Measurements from ENCODE around the gene CPA1. TPM values are rescaled to one million over a fixed set of nuclear protein-coding genes. Genes with fewer than 3 reads are reported as not detected.
A peak's percentile ranks its signal among the peaks of the same experiment; 100 is the strongest.

The CPA1 gene
- total and polyA plus RNA-seq, 2 of the 4 experiments (the other 2 are of a cell fraction) = not detected

GRCh38 chr7:130433301-130433700, 53.0 kb downstream of the CPA1 start:
- Histone ChIP-seq H3K79me1 (ENCODE audit: low read depth in 1 of 2, low read length in 2 of 2) (peaks cover 9 to 53% of the 10 kb centered on the region in 2 experiments), H3K4me2 (ENCODE audit: low read depth, low read length) (no peak overlapping the region), H2AK5ac (ENCODE audit: low read depth, low read length) (no peak overlapping the region), H2BK15ac (ENCODE audit: low read depth, low read length) (no peak overlapping the region), H4K5ac (ENCODE audit: low read depth, low read length) (no peak overlapping the region), H4K91ac (ENCODE audit: insufficient read depth, low read depth, low read length) (no peak overlapping the region), H4K8ac (ENCODE audit: low read depth in 2 of 2, low read length in 2 of 2) (peak overlapping the region in 1 of 2 experiments; percentile 29; a peak in 1 of 4 replicates), H3K9ac (ENCODE audit: low read depth, low read length) (no peak overlapping the region), H3K27me3 (ENCODE audit: control insufficient read depth, insufficient read depth, low read length) (no peaks in the 10 kb centered on the region), H2BK20ac (ENCODE audit: low read depth, low read length) (0 out of 2 replicates have a peak overlapping the region, but pooled peaks have one; percentile 50), H3K9me1 (ENCODE audit: insufficient read depth, low read length) (peaks cover 15% of the 10 kb centered on the region), H3K36me3 (ENCODE audit: control insufficient read depth, insufficient read depth, low read length) (no peaks in the 10 kb centered on the region), H2BK5ac (ENCODE audit: low read depth, low read length, poor library complexity, severe bottlenecking) (peak overlapping the region; percentile 14), H2AFZ (replicated peaks; ENCODE audit: low read length, poor library complexity) (no peak overlapping the region), H3K4me1 (ENCODE audit: control insufficient read depth, insufficient read depth, low read length) (peaks cover 13% of the 10 kb centered on the region), H2BK120ac (ENCODE audit: low read depth, low read length) (peak overlapping the region; percentile 56; the same call in 1 of the 2 replicates), H3K4ac (ENCODE audit: low read depth, low read length) (peak overlapping the region; percentile 46; the same call in 1 of the 2 replicates), H4K20me1 (ENCODE audit: insufficient read depth, low read length) (no peaks in the 10 kb centered on the region), H3K4me3 (ENCODE audit: insufficient read depth, low read depth, low read length) (no peak overlapping the region), H3K23ac (ENCODE audit: low read depth, low read length) (0 out of 2 replicates have a peak overlapping the region, but pooled peaks have one; percentile 16), H2AK9ac (replicated peaks; ENCODE audit: low read depth, low read length, poor library complexity) (no peak overlapping the region), H3K18ac (ENCODE audit: low read depth, low read length) (no peak overlapping the region), H3K9me3 (ENCODE audit: control insufficient read depth, insufficient read depth, low read length) (no peaks in the 10 kb centered on the region), H3K27ac (ENCODE audit: insufficient read depth, low read length) (no peak overlapping the region), H3K56ac (ENCODE audit: extremely low read depth, insufficient read depth, low read length) (no peak overlapping the region), H3K14ac (replicated peaks; ENCODE audit: low read depth, low read length) (peak overlapping the region; percentile 50; the same call in 1 of the 2 replicates)
- in situ Hi-C loops (cut with MboI; ENCODE audit: low sequenced_read_pairs) = no loop called here
- dilution Hi-C loops (cut with HindIII; ENCODE audit: low sequenced_read_pairs, unreplicated experiment) = no loop called here
- no peak for TF ChIP-seq RFX5 (IDR thresholded peaks at IDR 0.05; ENCODE audit: low read depth, low read length)
- ATAC-seq (ENCODE audit: low read depth) (no peak), DNase-seq (no peak)
- ChIA-PET CTCF (no interaction called here), POLR2A (ENCODE audit: unreplicated experiment) (no interaction called here)
- BruUV-seq (replicated peaks) = no TSS peak
- intact Hi-C loops (cut with micrococcal nuclease) = loop anchor here (5.0 kb wide), 1 partner anchor 59 kb away; the partner anchor contains the start of gene MEST
- WGBS, 2 experiments (ENCODE audit: extremely low coverage in 2 of 2, insufficient read length in 1 of 2) = no CpG with 5 or more reads among the region's 1 CpG

Measured in IMR-90 (cell line).